Kidney (tissue), 14 donors: ENCODE measurements around the gene ACVR2A. TPM values are rescaled to one million over a fixed set of nuclear protein-coding genes. Genes with fewer than 3 reads are reported as not detected.

Experiments used
- DNase-seq, 5 donors: peaks; one replicate each; pipeline ENCODE4 v3.0.0-alpha.2; 2013 to 2020
- FAIRE-seq: peaks from 2 replicates; lab custom pipeline; 2012; peaks lifted over from hg19 to GRCh38; lab: Jason Lieb, UNC
- H3K27ac ChIP-seq, 2 donors: one replicate each; pipeline ENCODE4 v1.7.0; 2013; ENCODE audit warnings: low read depth in 2 of 2, low read length in 2 of 2, inconsistent platforms in 1 of 2
- H3K27me3 ChIP-seq: one replicate; pipeline ENCODE4 v1.7.1; 2013; ENCODE audit warnings: low read length, inconsistent platforms; ENCODE audit not compliant: control insufficient read depth, insufficient read depth
- H3K36me3 ChIP-seq, 3 donors: one replicate each; pipeline versions ENCODE4 v1.7.0 to v1.7.1; 2013; ENCODE audit warnings: low read length in 3 of 3, control low read depth in 1 of 3, inconsistent platforms in 1 of 3; ENCODE audit not compliant: insufficient read depth in 3 of 3, control insufficient read depth in 2 of 3
- H3K4me1 ChIP-seq, 3 donors: one replicate each; pipeline versions ENCODE4 v1.7.0 to v1.7.1; 2013; ENCODE audit warnings: low read length in 3 of 3, inconsistent platforms in 1 of 3, low read depth in 1 of 3; ENCODE audit not compliant: control insufficient read depth in 2 of 3, insufficient read depth in 2 of 3
- H3K4me3 ChIP-seq, 3 donors: one replicate each; pipeline versions ENCODE4 v1.7.0 to v1.8.1; 2013; ENCODE audit warnings: low read length in 3 of 3, control low read depth in 1 of 3, inconsistent platforms in 1 of 3
- H3K9ac ChIP-seq, 3 donors: one replicate each; pipeline versions ENCODE4 v1.7.0 to v1.7.1; 2013; ENCODE audit warnings: low read length in 3 of 3, control low read depth in 1 of 3, inconsistent platforms in 1 of 3
- H3K9me3 ChIP-seq, 3 donors: one replicate each; pipeline versions ENCODE4 v1.7.0 to v1.7.1; 2013; ENCODE audit warnings: low read length in 3 of 3, control low read depth in 1 of 3, inconsistent platforms in 1 of 3; ENCODE audit not compliant: control insufficient read depth in 2 of 3, insufficient read depth in 1 of 3
- CTCF ChIP-seq: IDR thresholded peaks from 3 replicates; pipeline ENCODE4 v1.5.1; 2012; ENCODE audit warnings: mild to moderate bottlenecking, moderate library complexity, borderline replicate concordance; ENCODE audit not compliant: insufficient read depth; ENCODE audit errors: extremely low read depth
- intact Hi-C: fragments of 100-400 bp; cut with DNase I; formaldehyde crosslinking; loops from one replicate; pipeline ENCODE4 v1.11.1; 2022
- polyA plus RNA-seq: library from polyadenylated mRNA; stranded (reverse); fragments of 350-450 nt; fragmentation: Illumina TruSeq; extraction: RNeasy Lipid Tissue Mini Kit (QIAGEN cat#74804); gene quantifications from one replicate; pipeline ENCODE4 v1.2.3, GENCODE V29; 2014; ENCODE audit warnings: low read depth, low replicate concordance; ENCODE audit not compliant: insufficient read depth
- total RNA-seq: library from RNA; stranded (reverse); fragmentation: NEBNext Ultra II Directional; extraction: Animal tissue kit (Norgen Biotek cat#: 25700); gene quantifications from one replicate; pipeline ENCODE4 v1.2.1, GENCODE V29; 2021
- donor health status: control.
- donor health status: control.
- donor health status: control.
- donor health status: control.
- donor health status: control.
- donor health status: DM: yes; HTN: yes; CAD: no.
- donor health status: Normal renal cell carcinoma (clear cell type).

The ACVR2A gene
- total and polyA plus RNA-seq, 2 donors from 2014 or later, result 7.6 to 18.4 TPM

DNA sequence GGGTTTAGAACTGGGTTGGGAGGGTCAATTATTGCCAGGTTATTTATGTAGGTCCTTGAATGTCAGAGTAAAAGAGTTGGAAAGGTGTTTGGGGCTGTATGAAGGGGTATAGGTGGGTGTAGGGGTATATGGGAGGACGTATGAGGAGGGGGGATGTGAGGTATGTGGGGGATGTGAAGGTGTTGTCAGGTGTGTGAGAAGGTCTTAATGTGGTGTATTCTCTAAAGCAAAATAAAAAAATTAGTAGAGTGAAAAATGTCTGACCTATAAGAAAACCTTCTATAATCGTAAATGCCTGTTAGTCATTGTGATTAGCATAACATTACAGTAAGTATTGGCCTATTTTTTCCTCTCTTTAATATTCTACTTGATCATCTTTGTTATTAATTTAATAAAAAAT lies 25.1 kb downstream of the ACVR2A start:
- H3K27ac ChIP-seq, result no peak overlapping the region
- no peaks in the 10 kb centered on the region for H3K27me3 ChIP-seq
- H3K9me3 ChIP-seq, result no peaks in the 10 kb centered on the region
- no peak overlapping the region for H3K9ac ChIP-seq
- TF ChIP-seq CTCF, result no peak
- intact Hi-C loops, result no loop called here
- DNase-seq (no peak), FAIRE-seq (no peak)
- no peak overlapping the region for H3K4me3 ChIP-seq
- H3K36me3 ChIP-seq, result no peaks in the 10 kb centered on the region
- H3K4me1 ChIP-seq, result peaks cover 0 to 8% (median 0%) of the 10 kb centered on the region in 3 donors

- H3K9ac ChIP-seq, result no peak overlapping the region
- no peak overlapping the region for H3K27ac ChIP-seq
- FAIRE-seq (no peak), DNase-seq (no peak)
- intact Hi-C loops, result no loop called here
- H3K4me3 ChIP-seq, result no peak overlapping the region
- no peaks in the 10 kb centered on the region for H3K9me3 ChIP-seq
- no peaks in the 10 kb centered on the region for H3K27me3 ChIP-seq
- H3K36me3 ChIP-seq, result no peaks in the 10 kb centered on the region
- peaks cover 0 to 15% (median 2%) of the 10 kb centered on the region in 3 donors for H3K4me1 ChIP-seq
- no peak for TF ChIP-seq CTCF
Observed at GRCh38 chr2:147872967-147873366, 28.1 kb downstream of the ACVR2A start.

DNA sequence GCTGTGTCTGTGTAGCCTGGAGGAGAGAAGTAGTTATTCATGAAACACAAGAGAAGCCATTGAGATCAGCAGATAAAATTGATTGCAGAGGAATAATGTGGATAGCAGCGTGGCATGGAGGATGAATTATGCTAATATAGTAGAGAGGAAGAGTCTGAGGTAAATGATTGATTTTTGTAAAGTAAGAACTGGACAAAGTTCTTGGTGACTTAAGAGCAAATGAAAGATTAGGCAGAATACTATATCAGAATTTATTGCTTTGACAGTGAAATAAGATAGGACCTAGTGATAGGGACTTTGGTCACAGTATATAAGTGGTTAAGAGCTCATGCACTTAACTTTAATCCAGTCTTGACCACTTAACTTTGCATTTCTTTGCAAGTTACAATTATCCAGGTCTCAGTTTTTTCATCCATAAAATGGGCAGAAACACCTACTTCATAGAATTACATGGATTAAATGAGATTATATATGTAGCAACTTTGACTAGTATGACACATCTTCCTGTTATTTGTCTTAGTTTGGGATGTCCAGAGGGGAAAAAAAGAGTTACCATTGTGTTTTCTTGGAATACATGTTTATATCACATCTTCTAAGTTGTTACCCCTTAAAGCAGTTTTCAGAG lies 29.1 kb downstream of the ACVR2A start:
- no peak for TF ChIP-seq CTCF
- no peak overlapping the region for H3K27ac ChIP-seq
- H3K27me3 ChIP-seq, result no peaks in the 10 kb centered on the region
- peaks cover 0 to 15% (median 2%) of the 10 kb centered on the region in 3 donors for H3K4me1 ChIP-seq
- intact Hi-C loops, result no loop called here
- no peaks in the 10 kb centered on the region for H3K9me3 ChIP-seq
- H3K4me3 ChIP-seq, result no peak overlapping the region
- DNase-seq (no peak), FAIRE-seq (no peak)
- H3K9ac ChIP-seq, result no peak overlapping the region
- no peaks in the 10 kb centered on the region for H3K36me3 ChIP-seq

- Histone ChIP-seq H3K4me1 (peaks cover 0 to 15% (median 2%) of the 10 kb centered on the region in 3 donors), H3K9me3 (no peaks in the 10 kb centered on the region), H3K27ac (no peak overlapping the region), H3K4me3 (no peak overlapping the region), H3K9ac (no peak overlapping the region), H3K36me3 (no peaks in the 10 kb centered on the region), H3K27me3 (no peaks in the 10 kb centered on the region)
- DNase-seq (no peak), FAIRE-seq (no peak)
- no peak for TF ChIP-seq CTCF
- intact Hi-C loops, result no loop called here
Observed at GRCh38 chr2:147879846-147880245, 35.0 kb downstream of the ACVR2A start.
